NCI-H2081 treated with DMSO at 0.1 percent for 48 hours (cell line): Measurements from ENCODE around the gene ZNF705A.
"Not testable (repeated sequence)": the region's sequence is repeated elsewhere in the genome, so short reads cannot be mapped to it uniquely, and the experiment has no call there.

ENCODE experiments used
- DNase-seq: peaks from one replicate; lab custom pipeline; 2025; lab: John Stamatoyannopoulos, UW

ZNF705A gene

GRCh38 chr12:8184206-8184605 is 27.4 kb downstream of the ZNF705A start:
- not testable (repeated sequence) for DNase-seq

GRCh38 chr12:8188088-8188487 is 31.3 kb downstream of the ZNF705A start:
- not testable (repeated sequence) for DNase-seq

- not testable (repeated sequence) for DNase-seq
Observed at GRCh38 chr12:8197685-8198308, 41.0 kb downstream of the ZNF705A start.

- DNase-seq = not testable (repeated sequence)
Observed at GRCh38 chr12:8218711-8219382, 62.0 kb downstream of the ZNF705A start.

- not testable (repeated sequence) for DNase-seq
Observed at GRCh38 chr12:8221375-8221774, 64.6 kb downstream of the ZNF705A start.

- DNase-seq = not testable (repeated sequence)
Observed at GRCh38 chr12:8221844-8222243, 65.0 kb downstream of the ZNF705A start.

- DNase-seq = not testable (repeated sequence)
Observed at GRCh38 chr12:8222303-8222702, 65.5 kb downstream of the ZNF705A start.

GRCh38 chr12:8223646-8224045 is 66.8 kb downstream of the ZNF705A start:
- not testable (repeated sequence) for DNase-seq

GRCh38 chr12:8224782-8225181 is 68.0 kb downstream of the ZNF705A start:
- DNase-seq = not testable (repeated sequence)

GRCh38 chr12:8226355-8226754 is 69.5 kb downstream of the ZNF705A start:
- DNase-seq = no peak

GRCh38 chr12:8226992-8227731 is 70.3 kb downstream of the ZNF705A start, which contains the start of gene FAM90A1:
FAM90A1 (minus strand) TSS chr12:8227618; CDS start chr12:8224832, 2,786 bp downstream.
- DNase-seq = not testable (repeated sequence)

- not testable (repeated sequence) for DNase-seq
Observed at GRCh38 chr12:8227732-8228077, 70.9 kb downstream of the ZNF705A start.

- DNase-seq = not testable (repeated sequence)
Observed at GRCh38 chr12:8228607-8229006, 71.8 kb downstream of the ZNF705A start.

- DNase-seq = not testable (repeated sequence)
Observed at GRCh38 chr12:8229486-8229885, 72.7 kb downstream of the ZNF705A start.
